Frontal cortex (tissue), 4 donors: ENCODE measurements around the gene STOX2. TPM values are rescaled to one million over a fixed set of nuclear protein-coding genes. Genes with fewer than 3 reads are reported as not detected.

ENCODE experiments used
- DNase-seq, 2 donors: peaks; one replicate each; pipeline ENCODE4 v3.0.0; 2012; ENCODE audit warnings: low spot score in 2 of 2
- FAIRE-seq: peaks from 2 replicates; lab custom pipeline; 2012; peaks lifted over from hg19 to GRCh38; lab: Jason Lieb, UNC
- total RNA-seq: library from RNA; depleted of rRNA; stranded (reverse); fragments of >200 nt; gene quantifications from one replicate; pipeline ENCODE4 v1.2.3, GENCODE V29; 2014
- donor health status: control.
- donor health status: control.
- donor health status: control.

The STOX2 gene, protein sequence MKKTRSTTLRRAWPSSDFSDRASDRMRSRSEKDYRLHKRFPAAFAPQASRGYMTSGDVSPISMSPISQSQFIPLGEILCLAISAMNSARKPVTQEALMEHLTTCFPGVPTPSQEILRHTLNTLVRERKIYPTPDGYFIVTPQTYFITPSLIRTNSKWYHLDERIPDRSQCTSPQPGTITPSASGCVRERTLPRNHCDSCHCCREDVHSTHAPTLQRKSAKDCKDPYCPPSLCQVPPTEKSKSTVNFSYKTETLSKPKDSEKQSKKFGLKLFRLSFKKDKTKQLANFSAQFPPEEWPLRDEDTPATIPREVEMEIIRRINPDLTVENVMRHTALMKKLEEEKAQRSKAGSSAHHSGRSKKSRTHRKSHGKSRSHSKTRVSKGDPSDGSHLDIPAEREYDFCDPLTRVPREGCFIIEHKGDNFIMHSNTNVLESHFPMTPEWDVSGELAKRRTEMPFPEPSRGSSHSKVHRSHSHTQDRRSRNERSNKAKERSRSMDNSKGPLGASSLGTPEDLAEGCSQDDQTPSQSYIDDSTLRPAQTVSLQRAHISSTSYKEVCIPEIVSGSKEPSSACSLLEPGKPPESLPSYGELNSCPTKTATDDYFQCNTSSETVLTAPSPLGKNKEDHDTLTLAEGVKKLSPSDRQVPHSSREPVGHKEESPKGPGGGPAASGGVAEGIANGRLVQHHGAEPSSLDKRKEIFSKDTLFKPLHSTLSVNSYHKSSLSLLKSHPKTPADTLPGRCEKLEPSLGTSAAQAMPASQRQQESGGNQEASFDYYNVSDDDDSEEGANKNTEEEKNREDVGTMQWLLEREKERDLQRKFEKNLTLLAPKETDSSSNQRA (N-terminal part only)
- 35.1 TPM for total RNA-seq

DNA sequence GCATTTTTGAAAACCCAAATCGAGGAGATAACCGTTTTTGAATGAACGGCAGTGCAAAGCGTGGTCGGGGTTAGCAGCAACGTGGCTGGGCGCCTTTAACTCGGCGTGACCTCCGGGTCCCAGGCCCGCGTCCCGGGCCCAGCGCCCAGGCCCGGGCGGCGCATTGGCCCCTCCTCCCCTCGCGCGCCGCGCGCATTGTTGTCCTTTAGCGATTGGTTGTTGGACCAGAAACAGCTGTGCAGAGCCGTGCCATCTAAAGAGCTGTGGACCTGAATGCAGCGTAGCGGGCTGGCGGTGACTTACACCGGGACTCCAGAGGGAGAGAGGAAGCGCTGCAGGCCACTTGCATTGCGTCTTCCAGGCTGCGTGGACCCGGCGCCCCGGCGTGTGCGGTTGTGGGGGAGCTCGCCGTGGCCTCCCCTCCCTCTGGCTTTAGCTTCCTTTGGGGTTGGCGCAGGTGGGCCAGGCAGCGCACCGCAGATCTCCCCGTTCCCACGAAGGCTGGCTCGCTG, at the start of gene STOX2:
Gene STOX2 (plus strand): TSS at position 227 of the 512 bp plus-strand sequence. CDS start 1,484 bp downstream, outside the sequence.
- FAIRE-seq, result no peak
- DNase-seq, result peak; percentile 75 to 79

DNA sequence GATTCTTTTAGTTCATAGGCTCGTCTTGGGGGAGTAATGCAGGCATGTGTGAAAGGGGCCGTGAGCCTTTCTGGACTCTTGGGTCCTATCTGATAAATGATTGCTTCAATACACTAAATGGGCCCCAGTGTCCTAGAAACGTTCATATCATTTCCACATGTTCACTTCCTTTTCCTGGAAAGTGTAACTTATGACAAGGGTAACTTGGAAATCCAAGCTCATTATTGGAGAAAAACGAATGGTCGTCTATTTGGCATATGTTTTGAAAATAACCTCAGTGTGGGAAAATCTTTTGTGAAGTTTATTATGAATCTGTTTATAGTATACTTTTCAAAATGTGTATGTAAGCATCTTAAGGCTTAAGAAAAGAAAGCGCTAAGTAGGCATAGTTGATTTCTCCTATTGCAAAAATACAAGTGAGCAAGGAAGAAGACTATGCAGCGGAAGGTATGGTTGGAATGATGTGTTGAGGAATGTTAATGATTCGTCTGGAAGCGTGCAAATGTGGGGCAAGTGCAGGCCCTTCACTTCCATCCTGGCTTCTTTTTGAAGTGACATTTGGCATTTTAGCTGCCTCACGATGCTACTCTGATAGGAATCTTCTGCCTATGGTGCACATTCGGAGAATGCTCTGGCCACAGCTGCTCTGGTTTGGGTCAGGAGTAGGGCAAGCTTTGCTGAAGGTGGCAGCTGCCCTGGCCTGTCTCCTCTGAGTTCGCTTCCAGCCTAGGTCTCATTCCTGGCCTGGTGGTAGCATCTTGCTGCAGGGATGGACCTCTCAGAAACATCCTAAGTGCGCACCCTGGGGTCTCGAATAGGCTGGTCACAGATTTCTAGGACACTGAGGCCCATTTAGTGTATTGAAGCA, 49.5 kb upstream of the STOX2 start:
- DNase-seq (no peak), FAIRE-seq (no peak)

DNA sequence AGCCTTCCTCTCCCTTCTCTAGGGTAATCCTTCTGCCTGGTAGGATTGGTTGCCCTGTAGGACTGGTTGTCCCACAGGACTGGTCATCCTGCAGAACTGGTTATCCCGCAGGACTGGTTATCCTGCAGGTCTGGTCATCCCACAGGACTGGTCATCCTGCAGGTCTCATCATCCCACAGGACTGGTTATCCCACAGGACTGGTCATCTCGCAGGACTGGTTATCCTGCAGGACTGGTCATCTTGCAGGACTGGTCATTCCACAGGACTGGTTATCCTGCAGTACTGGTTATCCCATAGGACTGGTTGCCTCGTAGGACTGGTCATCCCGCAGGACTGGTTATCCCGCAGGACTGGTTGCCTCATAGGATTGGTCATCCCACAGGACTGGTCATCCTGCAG, 48.1 kb upstream of the STOX2 start:
- FAIRE-seq (no peak), DNase-seq (no peak)

DNA sequence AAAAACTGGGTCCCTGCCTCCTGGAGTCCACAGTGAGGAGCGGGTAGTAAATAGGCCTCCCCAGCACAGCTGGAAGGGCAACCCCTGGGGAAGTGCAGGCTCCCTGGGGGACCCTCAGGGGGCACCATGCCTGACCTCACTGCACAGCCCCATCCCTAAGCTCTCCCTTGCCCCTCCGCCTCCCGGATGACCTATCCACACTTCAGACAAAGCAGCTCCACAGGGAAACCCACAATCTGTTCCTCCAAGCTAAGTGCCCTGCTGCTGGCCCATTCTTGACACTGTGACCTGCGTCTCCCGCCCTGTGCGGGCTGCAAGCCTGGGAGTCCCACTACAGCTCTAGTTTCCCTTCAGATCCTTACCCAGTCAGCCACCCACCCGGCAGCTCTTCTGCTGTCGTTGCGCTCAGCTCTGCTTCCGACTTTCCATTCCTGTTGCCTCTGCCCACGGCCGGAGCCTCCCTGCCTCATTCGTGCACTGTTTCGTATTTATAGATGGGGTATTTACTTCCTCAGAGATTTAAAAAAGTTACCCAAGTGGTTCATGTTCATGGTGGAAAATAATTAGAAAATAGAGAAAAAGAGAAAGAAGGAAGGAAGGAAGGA, 47.0 kb upstream of the STOX2 start:
- DNase-seq (no peak), FAIRE-seq (no peak)

DNA sequence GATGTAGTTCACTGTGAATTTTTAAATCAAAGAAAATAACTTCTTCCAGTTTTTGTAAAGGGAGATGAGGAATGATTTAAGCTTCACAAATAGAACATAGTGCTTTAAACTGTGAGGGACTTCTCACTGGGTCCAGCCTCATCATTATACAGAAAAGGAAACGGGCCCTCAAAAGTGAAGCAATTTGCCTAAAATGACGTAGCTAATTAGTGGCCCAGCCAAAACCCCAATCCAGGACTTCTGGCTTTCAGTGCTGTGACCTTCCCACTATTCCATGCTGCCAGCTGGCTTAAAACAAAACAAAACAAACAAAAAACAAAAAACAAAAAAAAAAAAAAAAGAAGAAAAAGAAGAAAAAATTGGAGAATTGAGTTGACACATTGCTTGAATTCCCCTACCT, 45.0 kb upstream of the STOX2 start:
- FAIRE-seq, result no peak
- no peak for DNase-seq

DNA sequence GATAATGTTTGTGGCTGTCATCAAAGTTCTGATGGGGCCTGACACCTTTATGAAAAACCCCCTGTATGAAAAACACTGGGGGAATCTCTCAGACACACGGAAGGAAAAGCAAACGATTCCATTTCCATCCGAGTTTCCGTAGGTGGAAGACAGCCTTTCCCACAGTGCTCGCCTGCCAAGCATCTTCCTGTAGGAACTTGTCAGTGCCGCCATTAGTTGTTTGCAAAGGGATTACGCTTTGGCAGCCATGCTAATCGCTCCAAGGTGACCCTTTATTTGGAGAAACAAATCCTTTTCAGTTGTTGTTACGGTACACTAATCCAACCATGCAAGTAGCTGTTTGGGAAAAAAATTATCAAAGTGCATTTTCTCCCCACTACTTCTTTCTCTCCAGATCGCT, 44.4 kb upstream of the STOX2 start:
- no peak for FAIRE-seq
- DNase-seq, result no peak

DNA sequence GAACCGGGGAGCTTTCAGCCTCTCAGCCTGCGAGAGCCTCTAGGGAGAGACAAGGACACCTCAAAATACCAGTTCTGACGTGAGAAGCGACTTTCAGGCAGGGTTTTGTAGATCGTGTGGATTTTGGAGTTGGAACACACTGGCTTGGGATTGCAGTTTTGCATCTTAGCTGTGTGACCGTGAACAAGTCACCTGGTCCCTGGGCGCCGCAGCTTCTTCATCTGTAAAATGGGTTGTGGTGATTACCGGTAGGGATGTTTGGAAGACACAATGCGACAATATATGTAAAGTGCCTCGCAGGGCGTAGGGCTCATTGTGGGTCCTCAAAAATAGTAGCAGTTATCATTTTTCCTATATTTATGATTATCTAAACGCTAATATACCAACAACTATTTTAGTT, 43.7 kb upstream of the STOX2 start:
- DNase-seq, result no peak
- no peak for FAIRE-seq

DNA sequence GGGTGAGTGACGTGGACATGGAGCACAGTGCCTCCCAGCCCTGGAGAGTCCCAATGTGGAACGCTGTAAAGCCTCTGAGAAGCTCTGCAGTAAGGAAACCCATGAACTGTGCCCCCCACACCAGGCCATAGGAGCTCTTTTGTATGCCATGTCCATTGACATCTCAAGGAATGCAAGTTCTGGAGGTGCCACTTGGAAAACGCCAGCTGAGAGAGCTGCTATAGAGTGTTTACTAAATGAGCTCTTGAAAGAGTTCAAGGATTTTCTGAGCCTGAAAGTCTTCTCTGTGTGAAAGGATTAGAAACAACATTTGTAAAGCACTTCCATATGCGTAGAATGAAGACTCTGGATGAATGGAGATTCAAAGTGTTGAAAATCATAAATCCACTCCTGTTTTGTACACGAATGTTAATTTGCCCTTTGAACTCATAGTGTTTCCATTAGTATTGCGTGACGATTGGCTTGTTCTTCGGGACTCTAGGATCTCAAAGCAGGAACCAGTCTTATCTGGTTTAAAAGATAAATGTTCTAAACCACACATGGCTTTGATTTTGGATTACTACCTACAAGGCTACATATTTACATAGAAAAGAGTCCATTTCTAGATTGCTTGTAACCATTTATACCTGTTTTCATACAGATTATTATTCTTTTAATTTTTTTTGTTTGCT, 41.8 kb upstream of the STOX2 start:
- DNase-seq (no peak), FAIRE-seq (no peak)

DNA sequence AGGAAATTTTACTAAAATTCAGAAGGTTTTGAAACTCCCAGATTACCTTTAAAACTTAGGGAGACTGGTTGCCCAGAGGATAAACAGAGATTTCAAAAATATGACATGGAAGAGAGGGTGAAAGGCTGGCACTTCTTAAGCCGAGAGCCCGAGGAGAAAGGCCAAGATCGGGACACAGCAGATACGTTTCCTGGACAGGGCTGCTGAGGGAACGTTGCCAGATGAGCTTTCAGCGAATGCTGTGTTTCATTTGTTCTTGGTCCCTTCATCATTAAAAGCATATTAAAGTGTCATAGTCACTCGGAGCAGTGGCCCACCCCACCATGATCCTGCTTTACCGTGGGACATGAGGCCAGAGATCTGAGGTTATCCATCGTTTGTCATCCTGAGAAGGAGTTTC, 37.9 kb upstream of the STOX2 start:
- no peak for DNase-seq
- FAIRE-seq, result no peak

DNA sequence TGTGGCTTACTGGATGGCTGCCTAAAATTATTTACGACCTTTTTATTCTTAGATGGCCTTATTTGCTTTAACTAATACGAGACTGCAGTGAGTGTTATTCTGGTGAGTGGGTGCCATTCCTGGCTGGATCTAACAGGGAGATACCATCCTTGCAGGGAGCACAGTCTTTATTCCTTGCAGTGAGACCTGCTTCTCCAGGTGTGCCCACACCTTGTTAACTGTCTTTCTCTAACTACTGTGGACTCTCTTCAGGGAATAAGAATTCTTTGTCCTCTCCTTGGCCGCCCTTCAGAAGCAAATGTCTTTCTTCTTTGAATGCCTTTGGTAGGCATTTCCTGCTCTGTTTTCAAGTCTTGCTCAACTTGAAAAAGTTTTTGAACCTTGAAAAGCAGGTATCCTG, 34.1 kb upstream of the STOX2 start:
- DNase-seq, result no peak
- FAIRE-seq, result no peak

DNA sequence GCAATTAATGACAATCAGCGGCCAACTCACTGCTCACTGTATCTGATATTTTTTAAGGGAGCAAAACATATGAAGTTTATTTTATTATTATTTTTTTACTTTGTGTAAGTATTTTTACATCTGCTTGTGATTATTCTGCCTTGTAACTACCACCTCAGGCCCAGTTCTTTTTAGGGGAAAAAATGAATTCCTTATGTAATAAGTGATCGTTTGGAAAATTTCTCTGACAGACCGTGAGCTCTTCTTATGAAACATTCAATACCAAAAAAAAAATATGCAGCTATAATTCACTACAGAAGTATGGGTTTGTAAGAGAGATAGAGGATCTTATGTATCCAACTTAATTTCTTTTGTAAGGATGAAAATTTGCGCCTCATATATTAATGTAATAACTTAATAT, 33.5 kb upstream of the STOX2 start:
- DNase-seq (no peak), FAIRE-seq (no peak)

DNA sequence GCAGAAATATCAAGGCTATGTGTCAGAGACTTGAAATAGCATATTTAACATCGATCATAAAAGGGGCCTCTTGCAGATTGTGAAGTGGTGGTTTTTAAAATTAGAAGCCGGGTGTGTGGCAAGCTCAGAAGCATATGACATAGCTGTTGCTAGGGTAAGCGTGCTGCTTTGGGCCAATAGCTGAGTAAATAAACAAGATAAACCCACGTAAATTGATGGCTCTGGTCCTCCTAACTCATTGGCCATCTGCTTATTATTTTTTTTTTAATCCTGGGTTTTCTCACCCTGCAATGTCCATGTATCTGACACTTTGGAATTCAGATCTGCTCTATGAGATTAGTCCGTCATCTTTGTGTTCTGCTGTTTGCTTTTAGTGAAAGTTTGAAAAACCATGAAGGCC, 32.6 kb upstream of the STOX2 start:
- FAIRE-seq (no peak), DNase-seq (no peak)

DNA sequence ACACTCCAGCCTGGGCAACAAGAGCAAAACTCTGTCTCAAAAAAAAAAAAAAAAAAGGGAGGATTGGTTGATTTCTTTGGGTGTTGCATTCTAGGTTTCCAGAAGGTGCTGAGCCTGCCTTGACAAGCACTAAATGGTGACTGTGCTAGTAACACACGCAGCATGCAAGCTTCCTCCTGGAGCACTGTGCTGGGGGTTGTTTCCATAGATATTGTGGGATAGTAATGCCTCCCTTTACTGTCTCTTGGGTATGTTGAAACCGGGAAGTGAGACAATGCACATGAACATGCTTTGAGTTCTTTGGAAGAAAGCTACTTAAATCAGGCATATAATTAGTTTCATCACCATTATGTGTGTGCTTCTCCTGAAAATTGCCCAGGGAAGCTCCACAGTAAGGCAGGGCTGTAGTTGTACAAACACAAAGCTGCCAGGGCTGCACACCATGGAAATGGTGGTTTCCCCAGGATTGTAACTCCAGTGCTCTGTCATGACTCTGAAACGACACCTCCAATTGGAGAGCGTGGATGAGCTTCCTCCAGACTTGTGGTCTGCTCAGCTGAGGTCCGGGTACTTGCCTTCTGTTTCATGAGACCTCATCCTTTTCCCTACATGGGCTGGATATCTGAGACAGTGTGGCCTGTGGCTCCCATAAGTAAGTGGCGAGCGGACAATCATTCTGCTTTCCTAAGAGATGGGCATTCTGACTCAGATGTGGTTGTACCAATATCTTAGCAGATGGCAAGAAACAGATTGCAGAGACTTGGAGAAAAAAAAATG, 31.5 kb upstream of the STOX2 start:
- FAIRE-seq (no peak), DNase-seq (no peak)

DNA sequence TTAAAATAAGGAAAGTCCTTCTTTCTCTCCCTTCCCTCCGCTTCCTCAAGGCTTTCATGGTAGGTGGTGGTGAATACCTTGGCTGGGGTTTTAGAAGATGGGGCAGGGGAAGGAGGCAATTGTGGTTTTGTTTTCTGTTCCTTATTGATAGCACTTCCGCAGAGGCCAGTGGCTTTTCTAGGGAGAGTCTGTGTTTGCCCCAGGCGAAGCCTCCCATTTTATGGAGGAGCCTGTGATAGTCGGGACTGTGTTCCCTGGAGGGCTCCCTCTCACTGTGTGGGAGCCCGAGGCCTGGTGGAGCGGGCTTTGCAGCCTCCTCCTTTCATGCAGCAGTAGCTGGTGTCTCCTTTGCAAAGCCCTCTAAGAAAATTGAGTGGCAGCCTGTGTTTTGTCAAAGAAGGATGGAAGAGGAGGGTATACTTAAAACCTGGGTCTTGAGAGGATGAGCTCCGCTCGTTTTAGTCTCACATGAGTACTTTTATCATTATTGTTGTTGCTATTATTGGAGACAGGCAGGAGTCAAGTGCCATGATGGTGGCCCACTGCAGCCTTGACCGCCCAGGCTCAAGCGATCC, 29.8 kb upstream of the STOX2 start:
- no peak for FAIRE-seq
- no peak for DNase-seq

DNA sequence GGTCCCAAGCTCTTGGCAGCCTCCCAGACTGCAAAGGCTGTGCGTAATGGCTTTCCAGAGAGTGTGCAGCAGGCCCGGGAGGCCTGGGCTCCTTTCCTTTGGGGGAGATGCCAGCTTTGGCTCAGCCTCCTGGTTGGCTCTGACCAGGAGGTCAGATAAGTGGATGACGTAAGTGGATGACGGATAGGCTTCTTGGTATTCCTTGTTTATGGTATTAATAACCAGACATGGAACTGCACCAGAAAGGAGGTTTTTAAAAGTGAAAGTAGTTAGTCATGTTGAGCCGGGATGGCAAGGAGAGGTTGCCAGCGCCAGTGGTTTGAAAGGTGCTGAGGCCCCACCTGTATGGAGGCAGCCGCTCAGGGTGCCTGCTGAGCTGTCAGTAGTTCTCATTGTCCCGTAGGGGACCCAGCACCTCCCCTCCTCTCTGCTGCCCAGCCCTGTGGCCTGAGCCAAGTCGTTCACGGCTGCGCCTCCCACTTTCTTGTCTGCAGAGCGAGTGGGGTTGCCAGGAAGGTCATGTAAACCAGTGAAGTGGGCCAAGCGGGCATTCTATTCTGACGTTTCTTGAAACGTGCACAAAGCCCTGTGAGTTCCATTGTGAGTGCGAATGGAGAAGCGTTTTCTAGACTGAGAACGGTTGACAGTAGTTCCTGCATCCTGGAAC, 28.7 kb upstream of the STOX2 start:
- FAIRE-seq (no peak), DNase-seq (peak in 1 of 2 donors; percentile 52)

DNA sequence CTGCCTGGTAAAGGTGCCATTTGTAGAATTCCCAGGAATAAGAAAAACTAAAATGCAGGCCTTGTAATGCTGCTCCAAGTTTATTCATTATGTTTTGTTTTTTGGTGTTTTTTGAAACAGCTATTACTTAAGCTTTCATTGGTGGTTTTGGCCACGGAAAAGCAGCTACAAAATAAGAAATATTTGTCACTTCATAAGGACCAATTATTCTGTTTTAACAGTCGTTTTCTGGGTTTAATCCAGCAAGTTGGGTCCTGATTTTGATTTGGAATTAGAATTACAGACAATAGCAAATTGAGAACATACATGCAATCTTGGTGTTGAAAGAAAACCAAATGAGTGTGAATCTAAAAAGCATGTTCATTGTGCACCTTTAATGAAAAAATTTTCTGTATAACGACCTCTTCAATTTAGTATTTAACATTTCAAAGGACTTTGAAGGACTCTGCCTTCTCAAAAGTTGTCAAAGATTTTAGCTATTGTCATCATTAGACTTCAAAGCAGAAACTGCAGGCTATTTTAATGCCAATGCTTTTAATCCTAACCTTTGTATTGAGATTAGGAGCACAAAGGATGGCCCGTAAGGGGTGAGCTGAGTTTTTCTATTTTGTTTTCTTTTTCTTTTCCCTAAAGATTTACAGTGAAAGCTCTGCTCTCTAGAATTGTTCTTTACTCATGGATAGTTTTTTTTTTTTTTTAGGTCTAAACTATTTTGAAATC, 26.7 kb upstream of the STOX2 start:
- DNase-seq (no peak), FAIRE-seq (no peak)

DNA sequence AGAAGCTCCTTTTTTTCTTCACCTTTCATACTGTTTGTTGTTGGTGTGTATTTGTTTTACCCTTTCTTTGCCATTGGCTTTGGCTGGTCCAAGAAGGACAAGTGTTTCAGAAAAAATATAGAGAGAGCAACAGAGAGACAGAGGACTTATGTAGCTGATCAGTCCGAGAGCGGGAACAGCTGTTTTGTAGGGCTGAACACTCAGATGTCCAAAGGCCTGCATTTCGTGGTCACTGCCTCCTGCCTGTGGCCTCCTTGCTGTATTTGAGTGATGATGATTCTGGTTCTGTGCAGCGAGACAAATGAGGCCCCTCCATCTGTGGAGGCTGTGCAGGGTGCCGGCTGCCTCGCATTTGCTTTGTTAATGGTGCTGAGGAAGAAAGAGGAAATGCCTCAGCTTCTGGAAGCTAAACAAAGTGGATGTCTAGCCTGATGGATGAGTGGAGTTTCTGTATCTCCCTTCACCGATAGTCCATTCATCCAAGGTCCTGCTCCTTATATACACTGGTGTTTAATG, 19.8 kb upstream of the STOX2 start:
- FAIRE-seq, result no peak
- DNase-seq, result no peak
